NCI-H2107 (cell line): ENCODE results near the gene SHROOM2.

Experiments used
- DNase-seq: peaks from one replicate; lab custom pipeline; 2025; lab: John Stamatoyannopoulos, UW

The SHROOM2 gene

GRCh38 chrX:9785944-9786797, at the start of gene SHROOM2:
Gene SHROOM2 (plus strand): TSS chrX:9786429. CDS start chrX:9786546, 117 bp downstream.
- DNase-seq = no peak

GRCh38 chrX:9737363-9737762, 48.9 kb upstream of the SHROOM2 start:
- no peak for DNase-seq

GRCh38 chrX:9738151-9738550, 48.1 kb upstream of the SHROOM2 start:
- no peak for DNase-seq

- no peak for DNase-seq
Measured at GRCh38 chrX:9739130-9739529, 47.1 kb upstream of the SHROOM2 start.

- no peak for DNase-seq
Measured at GRCh38 chrX:9745417-9746115, 40.7 kb upstream of the SHROOM2 start.

- no peak for DNase-seq
Measured at GRCh38 chrX:9746148-9746888, 39.9 kb upstream of the SHROOM2 start.

GRCh38 chrX:9747644-9748043, 38.6 kb upstream of the SHROOM2 start:
- no peak for DNase-seq

- no peak for DNase-seq
Measured at GRCh38 chrX:9749146-9749692, 37.0 kb upstream of the SHROOM2 start.

GRCh38 chrX:9757366-9757765, 28.9 kb upstream of the SHROOM2 start:
- DNase-seq = no peak

GRCh38 chrX:9758021-9758638, 28.1 kb upstream of the SHROOM2 start:
- no peak for DNase-seq

GRCh38 chrX:9759337-9759736, 26.9 kb upstream of the SHROOM2 start:
- no peak for DNase-seq

- DNase-seq = no peak
Measured at GRCh38 chrX:9765072-9765736, 21.0 kb upstream of the SHROOM2 start.

- DNase-seq = no peak
Measured at GRCh38 chrX:9765737-9766097, 20.5 kb upstream of the SHROOM2 start, which contains the start of gene GPR143. Gene GPR143 (minus strand): TSS chrX:9765847. CDS start chrX:9765817, 30 bp downstream.

- DNase-seq = peak; percentile 74
Measured at GRCh38 chrX:9767375-9767774, 18.9 kb upstream of the SHROOM2 start.

- DNase-seq = peak; percentile 15
Measured at GRCh38 chrX:9768321-9768839, 17.8 kb upstream of the SHROOM2 start.

- DNase-seq = no peak
Measured at GRCh38 chrX:9770319-9770718, 15.9 kb upstream of the SHROOM2 start.

GRCh38 chrX:9772943-9773342, 13.3 kb upstream of the SHROOM2 start:
- DNase-seq = no peak

GRCh38 chrX:9775930-9776329, 10.3 kb upstream of the SHROOM2 start:
- DNase-seq = no peak

GRCh38 chrX:9781941-9782340, 4.3 kb upstream of the SHROOM2 start:
- DNase-seq = no peak

- no peak for DNase-seq
Measured at GRCh38 chrX:9784332-9784731, 1.9 kb upstream of the SHROOM2 start.
